Coronary artery (tissue), 2 donors: ENCODE data around the gene MEIS2.

Source experiments
- DNase-seq: peaks from one replicate; pipeline ENCODE4 v3.0.0-alpha.2; 2017; ENCODE audit warnings: low spot score
- H3K27ac ChIP-seq, 2 donors: fragments of 200-600 bp; sonication (generic); one replicate each; pipeline ENCODE4 v1.5.1; 2016 to 2019
- H3K4me3 ChIP-seq: fragments of 200-600 bp; sonication (generic); 2 replicates; pipeline ENCODE4 v1.5.1; 2016; ENCODE audit warnings: mild to moderate bottlenecking, moderate library complexity
- TF ChIP-seq, protein P1 (sequence below): fragments of 200-600 bp; sonication (generic); IDR thresholded peaks from one replicate; pipeline ENCODE4 v1.5.1; 2019; ENCODE audit warnings: antibody characterized with exemption

Gene MEIS2

DNA sequence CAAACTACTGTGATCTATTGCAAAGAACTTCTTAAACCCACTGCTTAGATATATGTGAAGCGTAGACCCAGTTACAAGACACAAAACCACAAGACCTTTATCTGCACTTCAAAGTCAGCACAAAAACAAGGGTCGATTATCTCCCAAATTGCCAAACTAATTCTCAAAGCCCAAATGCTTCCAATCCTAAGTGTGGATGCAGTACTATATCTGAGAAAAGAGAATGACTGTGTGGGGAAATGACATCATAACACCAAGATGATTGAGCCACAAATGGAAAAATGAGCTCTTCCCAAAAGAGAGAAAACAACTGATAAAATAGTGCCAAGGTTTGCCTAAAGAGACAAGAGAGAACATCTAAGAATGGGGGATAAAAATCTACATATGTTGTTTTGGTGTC is 86.2 kb downstream of the MEIS2 start:
- TF ChIP-seq, protein P1, sequence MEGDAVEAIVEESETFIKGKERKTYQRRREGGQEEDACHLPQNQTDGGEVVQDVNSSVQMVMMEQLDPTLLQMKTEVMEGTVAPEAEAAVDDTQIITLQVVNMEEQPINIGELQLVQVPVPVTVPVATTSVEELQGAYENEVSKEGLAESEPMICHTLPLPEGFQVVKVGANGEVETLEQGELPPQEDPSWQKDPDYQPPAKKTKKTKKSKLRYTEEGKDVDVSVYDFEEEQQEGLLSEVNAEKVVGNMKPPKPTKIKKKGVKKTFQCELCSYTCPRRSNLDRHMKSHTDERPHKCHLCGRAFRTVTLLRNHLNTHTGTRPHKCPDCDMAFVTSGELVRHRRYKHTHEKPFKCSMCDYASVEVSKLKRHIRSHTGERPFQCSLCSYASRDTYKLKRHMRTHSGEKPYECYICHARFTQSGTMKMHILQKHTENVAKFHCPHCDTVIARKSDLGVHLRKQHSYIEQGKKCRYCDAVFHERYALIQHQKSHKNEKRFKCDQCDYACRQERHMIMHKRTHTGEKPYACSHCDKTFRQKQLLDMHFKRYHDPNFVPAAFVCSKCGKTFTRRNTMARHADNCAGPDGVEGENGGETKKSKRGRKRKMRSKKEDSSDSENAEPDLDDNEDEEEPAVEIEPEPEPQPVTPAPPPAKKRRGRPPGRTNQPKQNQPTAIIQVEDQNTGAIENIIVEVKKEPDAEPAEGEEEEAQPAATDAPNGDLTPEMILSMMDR, result no peak
- Histone ChIP-seq H3K27ac (peak overlapping the region in 1 of 2 donors; percentile 19), H3K4me3 (no peak overlapping the region)
- no peak for DNase-seq

DNA sequence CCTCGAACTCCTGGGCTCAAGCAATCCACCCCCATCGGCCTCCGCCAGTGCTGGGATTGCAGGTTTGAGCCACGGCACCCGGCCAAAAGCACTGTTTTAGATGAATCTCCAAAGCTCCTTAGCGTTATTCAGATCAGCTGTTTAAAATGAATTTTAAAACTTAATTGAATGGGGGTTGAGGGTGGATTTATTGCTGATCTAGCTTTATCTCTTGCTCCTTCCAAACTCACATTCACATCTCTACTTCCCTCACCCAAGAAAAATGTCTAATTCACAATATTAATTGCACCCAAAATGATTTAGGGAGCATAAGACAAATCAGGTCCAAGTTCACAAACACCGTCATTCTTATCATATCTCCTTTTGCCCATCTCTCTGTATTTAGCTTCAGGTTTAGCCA is 89.8 kb downstream of the MEIS2 start:
- no peak for DNase-seq
- Histone ChIP-seq H3K4me3 (no peak overlapping the region), H3K27ac (no peak overlapping the region)
- TF ChIP-seq, protein P1, result no peak

DNA sequence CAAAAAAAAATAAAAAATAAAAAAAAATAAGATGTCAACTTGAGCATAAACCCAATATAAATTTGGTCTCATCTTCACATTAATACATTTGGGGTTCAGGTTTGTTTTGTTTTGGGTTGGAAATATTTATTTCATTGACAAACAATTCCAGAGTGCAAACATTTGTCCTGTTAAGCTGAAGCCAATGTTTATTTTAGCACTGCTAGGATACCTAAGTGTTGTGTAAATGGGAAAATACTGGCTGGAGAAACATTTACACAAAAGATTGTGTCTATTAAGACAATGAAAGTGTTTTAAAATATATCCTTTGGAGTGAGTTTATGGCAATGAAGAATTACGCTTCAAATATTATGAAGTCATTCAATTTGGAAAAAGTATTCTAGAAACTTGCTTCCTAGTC is 91.1 kb downstream of the MEIS2 start:
- no peak for DNase-seq
- H3K27ac ChIP-seq, result no peak overlapping the region
- H3K4me3 ChIP-seq, result no peak overlapping the region
- TF ChIP-seq, protein P1, result no peak

DNA sequence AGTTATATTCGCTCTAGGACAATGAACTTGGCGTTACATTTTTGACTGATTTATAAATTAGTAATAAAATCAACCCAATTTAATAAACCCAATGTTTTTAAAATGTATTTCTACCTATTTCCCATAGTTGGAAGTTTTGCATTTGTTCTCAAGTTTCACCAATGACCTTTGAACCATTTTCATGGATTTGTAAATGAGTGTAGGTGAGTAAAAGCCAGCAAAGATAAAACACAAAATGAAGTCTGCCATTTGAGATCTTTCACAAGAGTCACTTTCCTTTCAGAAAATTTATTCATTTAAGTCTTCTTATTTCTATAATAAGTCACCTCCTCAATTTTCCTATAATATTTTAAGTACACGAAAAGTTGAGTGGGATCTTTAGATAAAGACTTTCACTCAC is 92.1 kb downstream of the MEIS2 start:
- Histone ChIP-seq H3K4me3 (no peak overlapping the region), H3K27ac (no peak overlapping the region)
- TF ChIP-seq, protein P1, result no peak
- DNase-seq, result no peak

DNA sequence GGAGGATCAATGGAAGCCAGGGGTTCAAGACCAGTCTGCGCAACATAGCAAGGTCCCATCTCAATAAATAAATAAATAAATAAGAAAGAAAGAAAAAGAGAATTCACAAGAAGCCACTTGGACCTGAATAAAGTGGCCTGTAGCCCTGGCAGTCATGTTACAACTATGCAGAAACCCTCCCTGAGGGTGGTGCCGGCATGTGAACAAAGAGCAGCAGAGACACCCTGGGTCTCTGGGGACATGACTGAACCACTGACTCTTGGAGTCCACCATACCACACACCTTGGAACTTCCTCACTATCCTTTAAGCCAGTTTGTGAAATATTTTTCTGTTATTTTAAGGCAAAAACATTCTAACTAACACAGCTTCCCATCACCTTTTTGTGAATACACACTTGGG is 93.0 kb downstream of the MEIS2 start:
- H3K27ac ChIP-seq, result no peak overlapping the region
- no peak for DNase-seq
- no peak overlapping the region for H3K4me3 ChIP-seq
- TF ChIP-seq, protein P1, result no peak

DNA sequence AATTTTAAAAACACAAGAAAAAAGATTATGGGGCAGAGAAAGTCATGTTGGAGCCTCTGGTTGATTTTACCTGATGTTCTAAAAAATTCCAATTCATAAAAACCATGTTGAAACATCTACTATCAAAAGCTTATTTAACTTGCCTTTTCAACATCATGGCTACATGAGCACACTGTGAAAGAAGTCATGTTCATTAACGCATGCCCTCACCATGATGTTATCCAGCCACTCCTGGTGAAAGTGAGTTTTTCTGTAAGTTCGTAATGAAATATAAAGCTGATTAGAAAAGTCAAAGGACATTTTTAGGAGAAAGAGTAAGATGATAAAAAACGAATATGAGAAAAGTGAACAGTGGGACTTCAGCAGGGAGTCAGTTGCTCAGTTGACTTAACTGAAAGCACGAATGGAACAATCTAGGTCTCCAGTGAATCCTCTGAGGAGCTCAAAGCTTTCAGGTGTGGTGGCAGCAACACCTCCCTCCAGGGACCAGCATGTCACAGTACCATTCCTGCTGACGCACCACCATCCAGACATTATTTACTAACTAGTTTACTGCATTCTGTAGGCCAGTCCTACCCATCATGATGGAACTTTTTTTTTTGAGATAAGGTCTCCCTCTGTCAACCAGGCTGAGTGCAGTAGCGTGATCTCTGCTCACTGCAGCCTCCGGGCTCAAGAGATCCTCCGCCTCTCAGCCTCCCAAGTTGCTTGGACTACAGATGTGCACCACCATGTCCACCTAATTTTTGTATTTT is 95.2 kb downstream of the MEIS2 start:
- no peak for DNase-seq
- no peak overlapping the region for H3K4me3 ChIP-seq
- TF ChIP-seq, protein P1, result no peak

DNA sequence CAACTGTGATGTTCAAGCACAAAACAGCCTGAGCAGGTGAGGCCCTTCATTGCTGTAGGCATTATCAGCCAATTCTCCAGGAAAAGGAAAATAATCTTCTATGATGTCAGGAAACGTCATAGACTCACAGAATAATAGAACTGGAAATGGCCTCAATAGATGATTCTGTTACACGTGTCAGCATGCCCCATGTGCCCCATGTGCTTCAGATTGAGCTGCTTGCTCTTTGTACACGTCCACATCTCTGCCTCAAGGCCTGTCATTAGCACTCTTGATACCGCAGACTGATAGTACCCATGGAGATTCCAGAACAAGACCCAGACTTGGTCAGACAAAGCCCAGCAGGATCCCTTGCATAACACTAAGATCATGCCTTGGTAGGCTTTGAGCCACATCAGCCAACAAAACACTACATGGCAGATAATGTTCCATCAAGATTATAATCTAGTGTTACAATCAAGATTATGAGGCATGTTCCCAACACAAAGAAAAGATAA is 95.9 kb downstream of the MEIS2 start:
- Histone ChIP-seq H3K4me3 (no peak overlapping the region), H3K27ac (no peak overlapping the region)
- DNase-seq, result no peak
- TF ChIP-seq, protein P1, result no peak

More for the DNA sequence above, 95.2 kb downstream of the MEIS2 start:
- H3K27ac ChIP-seq, result no peak overlapping the region
